Endometrial microvascular endothelial cells (primary cell): ENCODE results near the gene IQCN. TPM values are rescaled to one million over a fixed set of nuclear protein-coding genes. Genes with fewer than 3 reads are reported as not detected.
"Not testable (repeated sequence)": the region's sequence is repeated elsewhere in the genome, so short reads cannot be mapped to it uniquely, and the experiment has no call there.

ENCODE experiments used
- in situ Hi-C: cut with HindIII; loops from 2 replicates; pipeline ENCODE4 v1.10.0; 2017; ENCODE audit warnings: low sequenced_read_pairs, low pct_unique_long_range_greater_than_20kb; ENCODE audit errors: inconsistent ontology term
- total RNA-seq: library from RNA; depleted of rRNA; stranded (reverse); fragments of >200 nt; gene quantifications from one replicate; pipeline ENCODE4 v1.2.3, GENCODE V29; 2015; ENCODE audit errors: inconsistent ontology term

IQCN gene
- total RNA-seq, 1 donor from 2014 or later: 0.46 TPM

GRCh38 chr19:18223860-18224524 is 50.3 kb downstream of the IQCN start:
- in situ Hi-C loops: no loop called here

- in situ Hi-C loops: no loop called here
Measured at GRCh38 chr19:18221815-18222725, 52.2 kb downstream of the IQCN start.

GRCh38 chr19:18220632-18221275 is 53.5 kb downstream of the IQCN start:
- in situ Hi-C loops: no loop called here

DNA sequence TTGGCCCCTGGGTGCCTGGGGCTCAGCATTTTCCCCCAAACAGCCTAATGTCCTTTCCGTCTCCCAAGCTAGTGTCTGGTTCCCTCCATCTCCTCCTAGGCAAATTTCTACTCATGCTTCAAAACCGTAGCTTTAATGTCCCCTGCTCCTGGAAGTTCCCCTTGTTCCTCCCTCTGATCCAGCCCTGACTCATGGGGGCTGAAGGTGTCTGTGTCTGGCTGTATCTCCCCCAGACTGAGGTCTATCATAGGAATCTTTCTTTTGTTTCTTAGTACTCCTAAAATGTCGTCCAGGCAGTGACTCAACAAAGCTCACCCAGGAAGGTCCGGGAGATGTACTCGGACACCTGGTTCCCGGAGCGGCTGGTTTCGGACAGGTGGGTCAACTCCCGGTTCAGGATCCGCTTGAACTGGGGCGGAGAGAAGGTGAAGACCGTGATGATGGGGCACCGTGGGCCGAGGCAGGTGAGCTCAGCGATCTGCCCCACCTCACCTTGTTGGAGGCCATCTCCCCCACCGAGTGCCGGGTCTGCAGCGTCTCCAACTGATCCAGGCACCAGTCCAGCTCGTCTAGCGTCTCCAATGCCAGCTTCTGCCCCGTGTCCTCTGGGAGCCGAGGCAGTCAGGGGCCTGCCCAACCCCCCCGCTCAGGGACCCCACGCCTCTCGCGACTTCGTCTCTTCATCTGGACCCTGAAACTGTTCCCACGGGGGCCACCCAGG is 54.2 kb downstream of the IQCN start:
- in situ Hi-C loops: no loop called here

- in situ Hi-C loops: no loop called here
Measured at GRCh38 chr19:18218600-18218999, 55.7 kb downstream of the IQCN start.

DNA sequence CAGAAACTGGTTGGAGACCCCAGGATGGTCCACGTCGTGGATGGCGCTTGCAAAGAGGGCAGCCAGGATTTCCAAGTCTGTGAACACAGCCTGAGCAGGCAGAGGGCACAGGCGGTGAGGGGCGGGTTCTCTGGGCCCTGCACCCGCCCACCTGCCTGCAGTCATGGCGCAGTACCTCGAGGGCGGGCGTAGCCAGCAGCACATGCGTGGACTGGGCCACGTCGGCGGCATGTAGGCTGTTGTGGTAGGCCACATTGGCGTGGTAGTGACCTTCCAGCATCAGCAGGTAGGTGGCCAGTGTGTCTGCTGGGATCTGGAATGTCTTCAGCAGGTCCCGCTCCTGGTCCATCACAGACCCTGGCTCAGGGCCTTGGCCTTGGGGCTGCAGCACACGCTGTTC is 56.1 kb downstream of the IQCN start:
- in situ Hi-C loops: no loop called here

DNA sequence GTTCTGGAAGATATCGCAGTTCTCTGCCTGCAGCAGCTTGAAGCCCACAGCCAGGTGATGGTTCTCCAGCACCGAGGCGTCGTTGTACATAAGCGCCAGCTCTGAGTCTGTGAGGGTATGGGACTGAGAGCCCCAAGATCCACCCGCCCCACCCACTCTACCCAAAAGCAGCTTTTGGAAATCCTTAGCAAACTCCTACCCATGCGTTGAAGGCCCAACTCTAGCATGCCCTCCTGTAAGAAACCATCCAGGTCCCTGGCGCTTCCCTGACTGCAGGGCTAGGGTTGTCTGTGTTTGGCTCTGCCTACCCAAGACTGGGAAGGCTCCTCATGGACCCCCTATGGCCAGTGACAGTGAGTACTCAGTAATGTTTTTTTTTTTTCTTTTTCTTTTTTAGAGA is 57.5 kb downstream of the IQCN start:
- in situ Hi-C loops: no loop called here

- in situ Hi-C loops: no loop called here
Measured at GRCh38 chr19:18214779-18215433, 59.3 kb downstream of the IQCN start.

DNA sequence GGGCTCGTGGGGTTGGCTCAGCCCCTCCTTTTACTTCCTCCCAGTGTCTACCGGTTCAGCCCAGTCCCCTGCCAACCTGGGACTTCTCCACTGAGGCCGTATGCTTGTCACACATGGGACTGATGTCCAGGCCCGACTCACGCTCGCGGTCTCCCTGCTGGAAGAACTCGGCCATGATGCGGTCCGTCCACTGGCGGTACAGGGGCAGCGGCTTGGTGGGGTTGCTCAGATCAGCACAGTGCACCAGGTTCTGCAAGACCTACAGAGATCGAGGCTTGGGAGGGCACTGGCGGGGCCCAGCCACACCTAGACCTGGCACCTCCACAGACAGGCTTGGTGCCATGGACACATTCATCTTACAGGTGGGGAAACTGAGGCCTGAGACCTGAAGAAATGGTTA is 62.6 kb downstream of the IQCN start:
- in situ Hi-C loops: no loop called here

GRCh38 chr19:18209912-18210311 is 64.3 kb downstream of the IQCN start:
- in situ Hi-C loops: not testable (repeated sequence)

DNA sequence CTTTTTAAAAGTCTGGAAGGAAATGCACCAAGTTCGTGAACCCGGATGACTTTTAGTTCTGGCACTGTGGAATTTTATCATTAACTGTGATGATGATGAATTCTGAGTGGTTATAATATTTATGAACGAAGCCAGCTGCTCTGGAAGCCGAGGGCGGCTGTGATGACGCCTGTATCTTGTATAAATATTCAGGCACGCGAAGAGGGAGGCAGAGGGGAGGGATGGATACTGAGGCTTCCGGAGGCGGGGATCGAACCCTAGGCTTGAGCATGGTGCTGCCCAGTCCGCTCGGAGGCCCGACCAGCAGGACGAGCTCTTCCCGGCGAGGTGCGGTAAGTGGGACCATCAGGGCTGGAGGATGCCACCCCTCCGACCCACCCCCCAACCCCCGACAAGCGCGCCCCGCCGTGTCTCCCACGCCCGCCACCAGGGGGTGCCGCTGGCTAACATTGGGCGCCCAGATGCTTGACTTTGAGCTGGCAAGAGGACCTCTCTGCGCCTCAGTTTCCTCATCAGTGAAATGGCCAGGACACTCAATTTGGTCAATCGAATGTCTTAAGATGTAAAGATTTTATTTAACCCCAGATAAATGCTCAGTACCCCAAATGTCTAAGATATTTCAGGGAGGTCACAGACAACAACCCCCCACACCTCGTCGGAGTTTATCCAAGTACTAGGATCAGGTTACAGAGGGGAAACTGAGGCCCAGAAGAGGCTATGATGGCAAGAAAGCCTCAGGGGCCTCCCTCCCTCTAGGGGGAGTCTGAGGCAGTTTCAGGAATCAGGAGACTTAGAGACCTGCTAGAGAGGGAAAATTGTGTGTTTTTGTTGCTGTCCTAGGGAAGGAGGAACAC is 65.9 kb downstream of the IQCN start:
- in situ Hi-C loops: no loop called here

Other genes starting within 250 kb of the IQCN start
- 0.74 TPM for gene IL12RB1, start 187.5 kb downstream of the IQCN start, total RNA-seq
- 4.2 TPM for gene MAST3, start 176.7 kb downstream of the IQCN start, total RNA-seq
- gene PIK3R2, start 121.3 kb downstream of the IQCN start, total RNA-seq: 11.2 TPM
- gene IFI30, start 100.6 kb downstream of the IQCN start, total RNA-seq: 13.2 TPM
- gene MPV17L2, start 81.2 kb downstream of the IQCN start, total RNA-seq: 52.6 TPM
- 2.6 TPM for gene RAB3A, start 70.4 kb downstream of the IQCN start, total RNA-seq
- gene PDE4C, start 48.0 kb downstream of the IQCN start, total RNA-seq: not detected
- gene JUND, start 7.2 kb upstream of the IQCN start, total RNA-seq: 99.6 TPM
- 293 TPM for gene LSM4, start 48.6 kb upstream of the IQCN start, total RNA-seq
- 5.8 TPM for gene PGPEP1, start 66.1 kb upstream of the IQCN start, total RNA-seq
- gene GDF15, start 111.7 kb upstream of the IQCN start, total RNA-seq: 305 TPM
- not detected for gene LRRC25, start 123.2 kb upstream of the IQCN start, total RNA-seq
- 174 TPM for gene SSBP4, start 144.9 kb upstream of the IQCN start, total RNA-seq
- gene ISYNA1, start 163.7 kb upstream of the IQCN start, total RNA-seq: 22.4 TPM
- 18.6 TPM for gene ELL, start 247.6 kb upstream of the IQCN start, total RNA-seq